GM12872 (cell line): ENCODE data around the gene NCAM2.

ENCODE experiments used
- CTCF ChIP-seq: IDR thresholded peaks from 3 replicates; pipeline ENCODE4 v1.5.1; 2011; ENCODE audit warnings: low read depth, mild to moderate bottlenecking, low read length, moderate library complexity; ENCODE audit not compliant: insufficient read depth

NCAM2 gene

GRCh38 chr21:21200939-21201615 is 202.9 kb downstream of the NCAM2 start:
- no peak for TF ChIP-seq CTCF

GRCh38 chr21:21203822-21204339 is 205.7 kb downstream of the NCAM2 start:
- TF ChIP-seq CTCF: no peak

GRCh38 chr21:21204366-21204996 is 206.3 kb downstream of the NCAM2 start:
- TF ChIP-seq CTCF: no peak

GRCh38 chr21:21205604-21206003 is 207.4 kb downstream of the NCAM2 start:
- TF ChIP-seq CTCF: no peak

GRCh38 chr21:21210552-21210951 is 212.3 kb downstream of the NCAM2 start:
- TF ChIP-seq CTCF: no peak

- no peak for TF ChIP-seq CTCF
These were observed 215.1 kb downstream of the NCAM2 start for GRCh38 chr21:21213297-21213696.

GRCh38 chr21:21216047-21216446 is 217.8 kb downstream of the NCAM2 start:
- TF ChIP-seq CTCF: no peak
